Measurements from ENCODE around the gene CDKL5. TPM values are rescaled to one million over a fixed set of nuclear protein-coding genes. Genes with fewer than 3 reads are reported as not detected.
A peak's percentile ranks its signal among the peaks of the same experiment; 100 is the strongest.
"Not testable (repeated sequence)": the region's sequence is repeated elsewhere in the genome, so short reads cannot be mapped to it uniquely, and the experiment has no call there.

Gene CDKL5
- total and polyA plus RNA-seq, 5 donors = 3.3 to 15.9 (median 14.2) TPM

- Histone ChIP-seq H3K4me3 (ENCODE audit: low read length) (no peak overlapping the region), H3K27me3 (ENCODE audit: control insufficient read depth, insufficient read depth) (no peaks in the 10 kb centered on the region), H3K4me1 (ENCODE audit: control insufficient read depth, insufficient read depth, low read length) (no peaks in the 10 kb centered on the region), H3K9me3 (ENCODE audit: control insufficient read depth, low read length) (no peaks in the 10 kb centered on the region), H3K27ac (ENCODE audit: low read length) (no peak overlapping the region)
- intact Hi-C loops (cut with DNase I) = loop anchor here in 1 of 4 donors (10.0 kb wide), 1 partner anchor 242 kb away; no protein-coding TSS in a partner anchor
- no peak for DNase-seq
- ATAC-seq = no peak
- WGBS = 86% methylated on average over 4 of the region's 4 CpGs
These were observed 2.5 kb upstream of the CDKL5 start for GRCh38 chrX:18422886-18423285.

GRCh38 chrX:18424482-18425198, 768 bp upstream of the CDKL5 start:
- under 1% methylated on average over 28 of the region's 28 CpGs for WGBS
- H3K4me1 ChIP-seq (ENCODE audit: control insufficient read depth, insufficient read depth, low read length) = no peaks in the 10 kb centered on the region
- H3K4me3 ChIP-seq (ENCODE audit: low read length) = peak overlapping the region; percentile 78
- no peaks in the 10 kb centered on the region for H3K27me3 ChIP-seq (ENCODE audit: control insufficient read depth, insufficient read depth)
- H3K9me3 ChIP-seq (ENCODE audit: control insufficient read depth, low read length) = no peaks in the 10 kb centered on the region
- DNase-seq = peak; percentile 16 to 58 (median 52)
- intact Hi-C loops (cut with DNase I) = loop anchor here in 1 of 4 donors (10.0 kb wide), 1 partner anchor 240 kb away; no protein-coding TSS in a partner anchor
- peak; percentile 21 to 30 for ATAC-seq
- H3K27ac ChIP-seq (ENCODE audit: low read length) = peak overlapping the region; percentile 48

GRCh38 chrX:18426004-18426320, 554 bp downstream of the CDKL5 start:
- ATAC-seq (no peak), DNase-seq (no peak)
- WGBS = under 1% methylated on average over 40 of the region's 40 CpGs
- Histone ChIP-seq H3K27ac (ENCODE audit: low read length) (peak overlapping the region; percentile 68), H3K27me3 (ENCODE audit: control insufficient read depth, insufficient read depth) (no peaks in the 10 kb centered on the region), H3K4me3 (ENCODE audit: low read length) (peak overlapping the region; percentile 80), H3K9me3 (ENCODE audit: control insufficient read depth, low read length) (no peaks in the 10 kb centered on the region), H3K4me1 (ENCODE audit: control insufficient read depth, insufficient read depth, low read length) (no peaks in the 10 kb centered on the region)
- intact Hi-C loops (cut with DNase I) = loop anchor here in 1 of 4 donors (10.0 kb wide), 1 partner anchor 239 kb away; no protein-coding TSS in a partner anchor

- DNase-seq (no peak), ATAC-seq (no peak)
- 71% methylated on average over 5 of the region's 5 CpGs for WGBS
- no peak overlapping the region for H3K4me3 ChIP-seq (ENCODE audit: low read length)
- H3K9me3 ChIP-seq (ENCODE audit: control insufficient read depth, low read length) = no peaks in the 10 kb centered on the region
- H3K4me1 ChIP-seq (ENCODE audit: control insufficient read depth, insufficient read depth, low read length) = no peaks in the 10 kb centered on the region
- intact Hi-C loops (cut with DNase I) = loop anchor here in 1 of 4 donors (10.0 kb wide), 1 partner anchor 237 kb away; no protein-coding TSS in a partner anchor
- H3K27me3 ChIP-seq (ENCODE audit: control insufficient read depth, insufficient read depth) = no peaks in the 10 kb centered on the region
- H3K27ac ChIP-seq (ENCODE audit: low read length) = no peak overlapping the region
These were observed 2.6 kb downstream of the CDKL5 start for GRCh38 chrX:18428006-18428405.

GRCh38 chrX:18433288-18433687, 7.9 kb downstream of the CDKL5 start:
- WGBS = 97% methylated on average over 14 of the region's 14 CpGs
- H3K9me3 ChIP-seq (ENCODE audit: control insufficient read depth, low read length); intact Hi-C loops (cut with DNase I); H3K27ac ChIP-seq (ENCODE audit: low read length); H3K4me3 ChIP-seq (ENCODE audit: low read length); DNase-seq; H3K27me3 ChIP-seq (ENCODE audit: control insufficient read depth, insufficient read depth); H3K4me1 ChIP-seq (ENCODE audit: control insufficient read depth, insufficient read depth, low read length); ATAC-seq: not testable (repeated sequence)

- ATAC-seq = no peak
These were observed 9.5 kb downstream of the CDKL5 start for GRCh38 chrX:18434896-18435295.

GRCh38 chrX:18436017-18436416, 10.6 kb downstream of the CDKL5 start:
- WGBS = 68% methylated on average over 1 of the region's 1 CpG
- intact Hi-C loops (cut with DNase I) = no loop called here
- no peak for DNase-seq
- ATAC-seq = no peak
- Histone ChIP-seq H3K27me3 (ENCODE audit: control insufficient read depth, insufficient read depth) (no peaks in the 10 kb centered on the region), H3K4me1 (ENCODE audit: control insufficient read depth, insufficient read depth, low read length) (no peaks in the 10 kb centered on the region), H3K27ac (ENCODE audit: low read length) (no peak overlapping the region), H3K4me3 (ENCODE audit: low read length) (no peak overlapping the region), H3K9me3 (ENCODE audit: control insufficient read depth, low read length) (no peaks in the 10 kb centered on the region)

More at GRCh38 chrX:18434896-18435295, 9.5 kb downstream of the CDKL5 start:
- H3K27me3 ChIP-seq (ENCODE audit: control insufficient read depth, insufficient read depth) = no peaks in the 10 kb centered on the region
- 90% methylated on average over 2 of the region's 2 CpGs for WGBS
- no peak for DNase-seq
- H3K4me1 ChIP-seq (ENCODE audit: control insufficient read depth, insufficient read depth, low read length) = no peaks in the 10 kb centered on the region
- intact Hi-C loops (cut with DNase I) = no loop called here
- H3K27ac ChIP-seq (ENCODE audit: low read length) = no peak overlapping the region
- H3K4me3 ChIP-seq (ENCODE audit: low read length) = no peak overlapping the region
- H3K9me3 ChIP-seq (ENCODE audit: control insufficient read depth, low read length) = no peaks in the 10 kb centered on the region

GRCh38 chrX:18440835-18441234, 15.4 kb downstream of the CDKL5 start:
- no peak overlapping the region for H3K27ac ChIP-seq (ENCODE audit: low read length)
- DNase-seq = no peak
- no peak overlapping the region for H3K4me3 ChIP-seq (ENCODE audit: low read length)
- H3K9me3 ChIP-seq (ENCODE audit: control insufficient read depth, low read length) = no peaks in the 10 kb centered on the region
- over 99% methylated on average over 4 of the region's 4 CpGs for WGBS
- no peaks in the 10 kb centered on the region for H3K4me1 ChIP-seq (ENCODE audit: control insufficient read depth, insufficient read depth, low read length)
- intact Hi-C loops (cut with DNase I) = loop anchor here in 1 of 4 donors (2.0 kb wide), 1 partner anchor 20 kb away; no protein-coding TSS in a partner anchor
- no peaks in the 10 kb centered on the region for H3K27me3 ChIP-seq (ENCODE audit: control insufficient read depth, insufficient read depth)
- no peak for ATAC-seq

GRCh38 chrX:18441780-18442367, 16.5 kb downstream of the CDKL5 start:
- no peaks in the 10 kb centered on the region for H3K9me3 ChIP-seq (ENCODE audit: control insufficient read depth, low read length)
- H3K4me1 ChIP-seq (ENCODE audit: control insufficient read depth, insufficient read depth, low read length) = peaks cover 2% of the 10 kb centered on the region
- H3K4me3 ChIP-seq (ENCODE audit: low read length) = no peak overlapping the region
- intact Hi-C loops (cut with DNase I) = loop anchor here in 1 of 4 donors (2.0 kb wide), 1 partner anchor 19 kb away; no protein-coding TSS in a partner anchor
- no peak for DNase-seq
- no peak overlapping the region for H3K27ac ChIP-seq (ENCODE audit: low read length)
- H3K27me3 ChIP-seq (ENCODE audit: control insufficient read depth, insufficient read depth) = no peaks in the 10 kb centered on the region
- 87% methylated on average over 3 of the region's 3 CpGs for WGBS
- ATAC-seq = no peak

- DNase-seq = no peak
- no peaks in the 10 kb centered on the region for H3K27me3 ChIP-seq (ENCODE audit: control insufficient read depth, insufficient read depth)
- ATAC-seq = no peak
- H3K27ac ChIP-seq (ENCODE audit: low read length) = no peak overlapping the region
- no peak overlapping the region for H3K4me3 ChIP-seq (ENCODE audit: low read length)
- H3K9me3 ChIP-seq (ENCODE audit: control insufficient read depth, low read length) = no peaks in the 10 kb centered on the region
- H3K4me1 ChIP-seq (ENCODE audit: control insufficient read depth, insufficient read depth, low read length) = peaks cover 3% of the 10 kb centered on the region
- intact Hi-C loops (cut with DNase I) = no loop called here
- WGBS = 95% methylated on average over 3 of the region's 3 CpGs
These were observed 23.0 kb downstream of the CDKL5 start for GRCh38 chrX:18448416-18448815.

GRCh38 chrX:18449236-18449635, 23.8 kb downstream of the CDKL5 start:
- Histone ChIP-seq H3K9me3 (ENCODE audit: control insufficient read depth, low read length) (no peaks in the 10 kb centered on the region), H3K27me3 (ENCODE audit: control insufficient read depth, insufficient read depth) (no peaks in the 10 kb centered on the region), H3K4me3 (ENCODE audit: low read length) (no peak overlapping the region), H3K4me1 (ENCODE audit: control insufficient read depth, insufficient read depth, low read length) (peaks cover 3% of the 10 kb centered on the region), H3K27ac (ENCODE audit: low read length) (no peak overlapping the region)
- 97% methylated on average over 4 of the region's 4 CpGs for WGBS
- DNase-seq = no peak
- intact Hi-C loops (cut with DNase I) = no loop called here
- ATAC-seq = no peak

All from right cardiac atrium (tissue), 5 donors.